GM23248 (cell line): ENCODE results near the gene SPOCK2. TPM values are rescaled to one million over a fixed set of nuclear protein-coding genes. Genes with fewer than 3 reads are reported as not detected.
A peak's percentile ranks its signal among the peaks of the same experiment; 100 is the strongest.

Experiments used
- DNase-seq: peaks from one replicate; pipeline ENCODE4 v3.0.0-alpha.2; 2015
- H2AFZ ChIP-seq: fragments of 200-600 bp; sonication (generic); 2 replicates; pipeline ENCODE4 v1.6.1; 2016; ENCODE audit warnings: antibody characterized with exemption
- H3F3A ChIP-seq: fragments of 200-600 bp; sonication (generic); 2 replicates; pipeline ENCODE4 v1.6.1; 2016; ENCODE audit warnings: mild to moderate bottlenecking, antibody characterized with exemption, mixed run types; ENCODE audit not compliant: insufficient read depth
- H3K27ac ChIP-seq: fragments of 200-600 bp; sonication (generic); 2 replicates; pipeline ENCODE4 v1.5.1; 2016; ENCODE audit warnings: mild to moderate bottlenecking
- H3K27me3 ChIP-seq: fragments of 200-600 bp; sonication (generic); replicated peaks from 2 replicates; pipeline ENCODE4 v1.6.1; 2016; ENCODE audit warnings: mild to moderate bottlenecking; ENCODE audit not compliant: insufficient read depth
- H3K36me3 ChIP-seq: fragments of 200-600 bp; sonication (generic); 2 replicates; pipeline ENCODE4 v1.6.1; 2016; ENCODE audit warnings: low read depth, mild to moderate bottlenecking
- H3K4me1 ChIP-seq: fragments of 200-600 bp; sonication (generic); 2 replicates; pipeline ENCODE4 v1.6.1; 2016; ENCODE audit warnings: mild to moderate bottlenecking; ENCODE audit not compliant: insufficient read depth
- H3K4me2 ChIP-seq: fragments of 200-600 bp; sonication (generic); one replicate; pipeline ENCODE4 v1.6.1; 2016; ENCODE audit warnings: mild to moderate bottlenecking; ENCODE audit not compliant: unreplicated experiment
- H3K4me3 ChIP-seq: fragments of 200-600 bp; sonication (generic); 2 replicates; pipeline ENCODE4 v1.5.1; 2016; ENCODE audit warnings: mild to moderate bottlenecking
- H3K79me2 ChIP-seq: fragments of 200-600 bp; sonication (generic); 2 replicates; pipeline ENCODE4 v1.6.1; 2016; ENCODE audit warnings: mild to moderate bottlenecking; ENCODE audit not compliant: insufficient read depth
- H3K9ac ChIP-seq: fragments of 200-600 bp; sonication (generic); 2 replicates; pipeline ENCODE4 v1.6.1; 2016; ENCODE audit warnings: mild to moderate bottlenecking
- H3K9me2 ChIP-seq: fragments of 200-600 bp; sonication (generic); 2 replicates; pipeline ENCODE4 v1.6.1; 2016; ENCODE audit warnings: mixed run types, mild to moderate bottlenecking, moderate library complexity; ENCODE audit not compliant: insufficient read depth
- H3K9me3 ChIP-seq: fragments of 200-600 bp; sonication (generic); one replicate; pipeline ENCODE4 v1.6.1; 2017; ENCODE audit warnings: low read depth
- H4K20me1 ChIP-seq: fragments of 200-600 bp; sonication (generic); 2 replicates; pipeline ENCODE4 v1.6.0; 2016; ENCODE audit not compliant: insufficient read depth
- EZH2 ChIP-seq: fragments of 200-600 bp; sonication (generic); IDR thresholded peaks from 2 replicates; pipeline ENCODE4 v1.6.1; 2018; ENCODE audit warnings: antibody characterized with exemption, mild to moderate bottlenecking; ENCODE audit not compliant: insufficient read depth, poor library complexity, severe bottlenecking
- EZH2phosphoT487 ChIP-seq: fragments of 200-600 bp; sonication (generic); IDR thresholded peaks from 2 replicates; pipeline ENCODE4 v1.6.1; 2018; ENCODE audit warnings: antibody characterized with exemption, moderate library complexity, mild to moderate bottlenecking, low read depth; ENCODE audit not compliant: insufficient read depth
- WGBS, 2 experiments: methylation state at CpG; one replicate each; pipeline ENCODE4 v1.1.6; 2015 to 2017; ENCODE audit warnings: low lambda C conversion rate in 2 of 2, low coverage in 1 of 2; ENCODE audit errors: missing lambda C conversion rate in 2 of 2; 5-methylcytosine and 5-hydroxymethylcytosine counted together
- in situ Hi-C: fragments of 300-500 bp; cut with MboI; formaldehyde crosslinking; loops from 2 replicates; pipeline ENCODE4 v1.15.0; 2020
- polyA plus RNA-seq: library from polyadenylated mRNA; unstranded; fragments of >200 nt; fragmentation: Nextera tagmentation; extraction: Ambion mirVana; gene quantifications from 2 replicates; pipeline ENCODE4 v1.2.1, GENCODE V29; 2016
- total RNA-seq: library from RNA; depleted of rRNA; stranded (reverse); fragments of >200 nt; shearing (Covaris generic); gene quantifications from 2 replicates; pipeline ENCODE4 v1.2.3, GENCODE V29; 2014

Gene SPOCK2
- total and polyA plus RNA-seq, 2 experiments from 2014 or later, result 0.04 TPM; not detected in 1

DNA sequence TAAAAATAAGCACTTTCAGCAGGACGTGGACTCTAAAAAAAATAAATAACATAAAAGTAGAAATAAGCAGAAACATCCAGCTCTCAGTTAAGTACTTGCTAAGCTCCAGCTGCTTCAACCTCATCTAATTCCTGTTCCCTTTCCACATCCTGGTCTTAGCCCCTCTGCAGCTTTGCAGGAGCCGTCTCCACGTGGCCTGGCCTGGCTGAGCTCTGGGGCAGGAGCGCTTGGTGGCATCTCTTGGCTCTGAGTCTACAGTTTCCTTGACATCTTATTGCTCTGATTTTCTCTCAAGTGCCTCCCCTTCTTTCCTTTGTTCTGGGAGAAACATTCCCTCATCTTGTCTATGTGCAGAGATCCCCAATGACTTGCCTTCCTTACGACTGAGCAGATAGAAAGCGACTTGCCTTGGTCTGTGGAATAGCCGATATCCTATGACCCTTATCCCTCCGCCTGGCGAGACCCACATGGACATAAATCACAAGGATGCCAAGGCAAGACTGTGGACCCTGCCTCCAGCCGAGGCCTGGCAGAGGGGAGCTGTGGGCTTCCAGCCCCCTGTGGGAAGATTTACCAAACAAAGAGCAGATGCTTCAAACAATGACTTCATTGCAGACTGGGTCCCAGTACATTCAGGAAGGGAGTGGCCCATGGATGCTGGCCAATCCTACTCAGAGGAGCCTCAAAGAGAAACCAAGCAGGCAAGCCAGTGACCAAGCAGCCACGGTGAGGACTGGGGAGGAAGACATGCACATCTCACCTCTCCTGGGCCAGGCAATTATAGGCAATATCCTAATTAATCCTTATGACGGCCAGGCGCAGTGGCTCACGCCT is 61.9 kb downstream of the SPOCK2 start:
- Histone ChIP-seq H3K4me2 (no peak overlapping the region), H2AFZ (no peak overlapping the region), H3K27me3 (0 out of 2 replicates have a peak, but pooled peaks cover 6% of the 10 kb centered on the region), H3K4me3 (no peak overlapping the region), H3K27ac (no peak overlapping the region), H3K4me1 (peaks cover 5% of the 10 kb centered on the region; the same call in 1 of the 2 replicates), H3K9me2 (no peaks in the 10 kb centered on the region), H3K79me2 (no peaks in the 10 kb centered on the region), H3K36me3 (no peaks in the 10 kb centered on the region), H3F3A (no peaks in the 10 kb centered on the region), H4K20me1 (no peaks in the 10 kb centered on the region), H3K9me3 (no peaks in the 10 kb centered on the region), H3K9ac (no peak overlapping the region)
- in situ Hi-C loops, result no loop called here
- peak; percentile 65 for DNase-seq
- WGBS, 2 experiments, result 60 to 63% methylated on average over 14 of the region's 14 CpGs
- no peak for TF ChIP-seq EZH2
- TF ChIP-seq EZH2phosphoT487, result no peak

- H3K36me3 ChIP-seq, result no peaks in the 10 kb centered on the region
- H3K9me2 ChIP-seq, result no peaks in the 10 kb centered on the region
- H3K4me1 ChIP-seq, result peaks cover 5% of the 10 kb centered on the region; the same call in 1 of the 2 replicates
- no peak for DNase-seq
- H3K4me3 ChIP-seq, result no peak overlapping the region
- no peaks in the 10 kb centered on the region for H3K79me2 ChIP-seq
- TF ChIP-seq EZH2phosphoT487, result no peak
- TF ChIP-seq EZH2, result no peak
- no peak overlapping the region for H2AFZ ChIP-seq
- H3K9ac ChIP-seq, result no peak overlapping the region
- 71% methylated on average over 5 of the region's 5 CpGs for WGBS, 2 experiments
- no peaks in the 10 kb centered on the region for H4K20me1 ChIP-seq
- 0 out of 2 replicates have a peak, but pooled peaks cover 6% of the 10 kb centered on the region for H3K27me3 ChIP-seq
- H3K4me2 ChIP-seq, result no peak overlapping the region
- H3K9me3 ChIP-seq, result no peaks in the 10 kb centered on the region
- no peaks in the 10 kb centered on the region for H3F3A ChIP-seq
- in situ Hi-C loops, result no loop called here
- H3K27ac ChIP-seq, result no peak overlapping the region
Observed at GRCh38 chr10:72025832-72026231, 62.5 kb downstream of the SPOCK2 start.

- no peak overlapping the region for H3K4me2 ChIP-seq
- H3K27me3 ChIP-seq, result 0 out of 2 replicates have a peak, but pooled peaks cover 6% of the 10 kb centered on the region
- no peaks in the 10 kb centered on the region for H3K36me3 ChIP-seq
- peaks cover 5% of the 10 kb centered on the region; the same call in 1 of the 2 replicates for H3K4me1 ChIP-seq
- H4K20me1 ChIP-seq, result no peaks in the 10 kb centered on the region
- no peaks in the 10 kb centered on the region for H3K9me3 ChIP-seq
- no peaks in the 10 kb centered on the region for H3K79me2 ChIP-seq
- no peak overlapping the region for H3K27ac ChIP-seq
- no peaks in the 10 kb centered on the region for H3F3A ChIP-seq
- no peak overlapping the region for H2AFZ ChIP-seq
- no peak overlapping the region for H3K9ac ChIP-seq
- WGBS, 2 experiments, result 39 to 42% methylated on average over 8 of the region's 8 CpGs
- H3K4me3 ChIP-seq, result no peak overlapping the region
- DNase-seq, result no peak
- H3K9me2 ChIP-seq, result no peaks in the 10 kb centered on the region
- no peak for TF ChIP-seq EZH2phosphoT487
- TF ChIP-seq EZH2, result no peak
- in situ Hi-C loops, result no loop called here
Observed at GRCh38 chr10:72025400-72025799, 63.0 kb downstream of the SPOCK2 start.

DNA sequence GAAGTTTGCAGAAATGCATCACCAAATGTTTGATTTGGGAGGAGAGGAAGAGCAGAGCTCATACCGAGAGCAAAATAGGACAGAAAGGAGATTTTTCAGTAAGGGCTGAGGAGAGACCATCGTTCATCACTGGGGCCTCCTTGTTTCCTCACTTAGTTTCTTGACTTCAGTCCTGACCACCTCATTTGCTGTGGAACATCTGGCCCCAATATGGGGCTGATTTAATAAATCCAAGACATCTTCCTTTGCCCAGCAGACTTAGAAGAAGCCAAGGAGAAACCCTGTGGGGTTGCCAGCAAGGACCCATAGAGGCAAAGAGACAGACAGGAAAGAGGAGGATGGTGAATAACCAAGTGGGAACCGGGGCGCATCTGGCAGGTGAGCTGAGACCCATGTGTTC is 63.8 kb downstream of the SPOCK2 start:
- TF ChIP-seq EZH2phosphoT487, result no peak
- TF ChIP-seq EZH2, result no peak
- Histone ChIP-seq H3K9me2 (no peaks in the 10 kb centered on the region), H3K79me2 (no peaks in the 10 kb centered on the region), H3K4me3 (no peak overlapping the region), H3K9ac (no peak overlapping the region), H3K27ac (no peak overlapping the region), H2AFZ (no peak overlapping the region), H3K4me1 (peaks cover 5% of the 10 kb centered on the region; the same call in 1 of the 2 replicates), H3K9me3 (no peaks in the 10 kb centered on the region), H4K20me1 (no peaks in the 10 kb centered on the region), H3K27me3 (no peaks in the 10 kb centered on the region), H3K36me3 (no peaks in the 10 kb centered on the region), H3K4me2 (no peak overlapping the region), H3F3A (no peaks in the 10 kb centered on the region)
- DNase-seq, result no peak
- 6 to 7% methylated on average over 4 of the region's 4 CpGs for WGBS, 2 experiments
- in situ Hi-C loops, result no loop called here
